GM12872 (cell line): ENCODE results near the gene EPN3.

ENCODE experiments used
- TF ChIP-seq, protein P1 (sequence below): IDR thresholded peaks from 3 replicates; pipeline ENCODE4 v1.5.1; 2011; ENCODE audit warnings: low read depth, mild to moderate bottlenecking, low read length, moderate library complexity; ENCODE audit not compliant: insufficient read depth

The EPN3 gene

DNA sequence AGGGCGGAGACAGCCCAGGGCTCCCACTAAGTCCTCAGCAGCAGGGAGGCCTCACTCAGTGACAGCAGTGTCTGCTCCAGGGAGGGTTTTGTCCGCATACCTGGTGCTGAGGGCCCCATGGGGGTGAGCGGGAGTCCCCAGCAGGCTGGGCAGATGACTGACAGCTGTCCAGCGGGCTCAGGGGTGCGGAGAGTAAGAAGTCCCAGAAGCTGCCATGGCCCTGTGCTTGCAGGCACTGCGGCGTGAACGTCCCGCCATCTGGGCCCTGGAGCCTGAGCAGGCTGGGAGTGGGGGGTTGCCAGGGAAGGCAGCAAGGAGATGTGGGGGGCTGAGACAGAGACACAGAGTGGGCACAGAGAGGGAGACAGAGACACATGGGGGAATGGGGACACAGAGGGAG lies 48.1 kb downstream of the EPN3 start:
- TF ChIP-seq, protein P1, sequence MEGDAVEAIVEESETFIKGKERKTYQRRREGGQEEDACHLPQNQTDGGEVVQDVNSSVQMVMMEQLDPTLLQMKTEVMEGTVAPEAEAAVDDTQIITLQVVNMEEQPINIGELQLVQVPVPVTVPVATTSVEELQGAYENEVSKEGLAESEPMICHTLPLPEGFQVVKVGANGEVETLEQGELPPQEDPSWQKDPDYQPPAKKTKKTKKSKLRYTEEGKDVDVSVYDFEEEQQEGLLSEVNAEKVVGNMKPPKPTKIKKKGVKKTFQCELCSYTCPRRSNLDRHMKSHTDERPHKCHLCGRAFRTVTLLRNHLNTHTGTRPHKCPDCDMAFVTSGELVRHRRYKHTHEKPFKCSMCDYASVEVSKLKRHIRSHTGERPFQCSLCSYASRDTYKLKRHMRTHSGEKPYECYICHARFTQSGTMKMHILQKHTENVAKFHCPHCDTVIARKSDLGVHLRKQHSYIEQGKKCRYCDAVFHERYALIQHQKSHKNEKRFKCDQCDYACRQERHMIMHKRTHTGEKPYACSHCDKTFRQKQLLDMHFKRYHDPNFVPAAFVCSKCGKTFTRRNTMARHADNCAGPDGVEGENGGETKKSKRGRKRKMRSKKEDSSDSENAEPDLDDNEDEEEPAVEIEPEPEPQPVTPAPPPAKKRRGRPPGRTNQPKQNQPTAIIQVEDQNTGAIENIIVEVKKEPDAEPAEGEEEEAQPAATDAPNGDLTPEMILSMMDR: no peak

- TF ChIP-seq, protein P1: no peak
These were observed 48.8 kb downstream of the EPN3 start for GRCh38 chr17:50581316-50581715.

DNA sequence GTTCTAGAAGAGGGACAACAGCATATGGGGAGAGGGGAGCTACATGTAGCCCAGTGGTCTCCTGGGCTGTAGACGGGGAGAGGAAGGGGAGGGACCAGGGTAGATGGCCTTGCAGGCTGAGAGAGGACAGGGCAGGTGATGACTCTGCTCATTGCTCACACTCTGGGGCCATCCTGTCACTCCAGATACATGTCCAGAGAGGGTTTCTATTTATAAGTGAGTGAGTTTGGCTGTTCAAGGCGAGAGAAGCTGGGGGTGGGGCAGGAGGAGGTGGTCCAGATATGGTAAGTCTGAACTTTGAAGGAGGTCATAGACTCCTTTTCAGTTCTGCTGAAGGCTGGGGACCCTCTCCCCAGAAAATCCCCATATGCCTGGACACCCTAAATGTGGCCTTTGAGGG lies 50.2 kb downstream of the EPN3 start:
- TF ChIP-seq, protein P1: no peak

GRCh38 chr17:50583641-50584040 lies 51.1 kb downstream of the EPN3 start:
- TF ChIP-seq, protein P1: no peak

DNA sequence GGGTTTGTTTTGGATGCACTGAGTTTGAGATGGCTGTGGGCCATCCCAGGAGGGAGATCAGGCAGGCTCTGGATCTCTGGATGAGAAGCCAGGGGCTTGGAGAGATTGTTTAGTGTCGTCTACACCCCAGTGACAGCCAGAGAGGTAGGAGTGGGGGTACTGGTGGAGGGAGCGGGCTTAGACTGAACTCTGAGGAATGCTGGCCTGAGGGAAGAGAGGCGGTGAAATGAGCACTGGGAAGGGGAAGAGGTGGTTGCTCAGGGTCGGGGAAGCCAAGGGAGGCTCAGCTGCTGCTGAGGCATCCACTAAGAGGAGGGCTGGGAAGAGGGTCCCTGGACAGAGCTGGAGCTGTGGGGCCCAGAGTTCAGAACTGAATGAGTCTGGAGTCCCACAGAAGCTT lies 51.6 kb downstream of the EPN3 start:
- TF ChIP-seq, protein P1: no peak

- TF ChIP-seq, protein P1: no peak
These were observed 52.2 kb downstream of the EPN3 start for GRCh38 chr17:50584749-50585148.

DNA sequence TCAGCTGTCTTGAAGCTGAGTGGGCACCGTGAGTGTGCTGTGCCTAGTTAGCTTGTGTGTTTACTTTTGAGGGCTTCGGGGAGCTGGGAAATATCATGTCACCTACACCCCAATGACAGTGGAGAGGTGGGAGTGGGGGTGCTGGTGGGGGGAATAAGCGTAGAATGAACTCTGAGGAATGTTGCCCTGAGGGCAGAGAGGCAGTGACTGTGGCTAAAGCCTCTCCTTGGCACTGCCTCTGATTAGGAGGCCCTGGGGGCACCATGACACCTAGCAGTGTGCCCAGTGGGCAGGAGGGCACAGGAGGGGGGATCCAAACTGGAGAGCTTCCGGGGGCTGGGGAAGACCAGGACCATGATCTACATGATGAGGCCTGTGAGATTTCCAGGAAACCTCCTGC lies 52.8 kb downstream of the EPN3 start:
- TF ChIP-seq, protein P1: no peak

- TF ChIP-seq, protein P1: no peak
These were observed 53.4 kb downstream of the EPN3 start for GRCh38 chr17:50585891-50586290.
